Measurements from ENCODE around the gene EIF2D. TPM values are rescaled to one million over a fixed set of nuclear protein-coding genes. Genes with fewer than 3 reads are reported as not detected.
"Not testable (repeated sequence)": the region's sequence is repeated elsewhere in the genome, so short reads cannot be mapped to it uniquely, and the experiment has no call there.

EIF2D gene
- total and polyA plus RNA-seq, 2 of the 13 experiments (the other 11 are each of a cell fraction or from before 2014, with no cell fraction given) = 45.1 to 64.9 TPM

DNA sequence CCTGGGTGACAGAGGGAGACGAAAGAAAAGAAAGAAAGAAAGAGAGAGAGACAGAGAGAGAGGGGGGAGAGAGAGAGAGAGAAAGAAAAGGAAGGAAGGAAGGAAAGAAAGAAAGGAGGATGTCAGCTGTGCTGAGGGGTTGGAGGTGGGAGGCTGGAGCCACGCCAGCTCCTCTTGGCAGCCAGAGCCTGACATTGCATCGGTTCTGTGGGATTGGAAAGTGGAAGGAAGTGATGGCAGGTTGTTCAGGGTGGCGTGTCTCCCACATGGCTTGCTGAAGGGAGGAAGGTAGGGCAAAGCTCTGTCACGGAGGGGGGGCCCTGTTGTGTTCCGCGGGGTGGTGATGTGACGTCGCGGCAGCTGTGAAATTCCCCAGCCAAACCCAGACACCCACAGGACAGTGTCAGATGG is 30.7 kb downstream of the EIF2D start:
- 77% methylated on average over 10 of the region's 10 CpGs for WGBS (ENCODE audit: low lambda C conversion rate)
- ATAC-seq = no peak
- CTCF ChIA-PET (ENCODE audit: low intra/inter-chr PET ratio, low total read pairs) = no interaction called here
- H3K79me2 ChIP-seq (ENCODE audit: insufficient read depth, low read length) = no peaks in the 10 kb centered on the region
- no peaks in the 10 kb centered on the region; the same call in 1 of the 2 replicates for H4K20me1 ChIP-seq (ENCODE audit: insufficient read depth, low read length)
- H3K4me3 ChIP-seq (replicated peaks in 1 of 3; ENCODE audit: insufficient read depth in 1 of 3, low read depth in 2 of 3, low read length in 3 of 3) = no peak overlapping the region
- no peak for FAIRE-seq
- in situ Hi-C loops (cut with HindIII; ENCODE audit: extremely low pct_ligation_motif_present, low pct_unique_long_range_greater_than_20kb) (loop anchor here (5.0 kb wide), 2 partner anchors 39 to 94 kb away; no protein-coding TSS in a partner anchor), intact Hi-C loops (cut with micrococcal nuclease; ENCODE audit: unreplicated experiment) (no loop called here)
- TF ChIP-seq ARNT (IDR thresholded peaks at IDR 0.05) = no peak
- TF ChIP-seq ZNF451 (CRISPR knock-in tag; IDR thresholded peaks at IDR 0.05) = no peak
- no peak for TF ChIP-seq CEBPZ (IDR thresholded peaks at IDR 0.05; ENCODE audit: low read length)
- TF ChIP-seq, protein P1, sequence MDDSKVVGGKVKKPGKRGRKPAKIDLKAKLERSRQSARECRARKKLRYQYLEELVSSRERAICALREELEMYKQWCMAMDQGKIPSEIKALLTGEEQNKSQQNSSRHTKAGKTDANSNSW (CRISPR knock-in tag; IDR thresholded peaks at IDR 0.05; ENCODE audit: borderline replicate concordance) = no peak
- H2AFZ ChIP-seq (ENCODE audit: low read length) = no peak overlapping the region
- H3K36me3 ChIP-seq (replicated peaks in 1 of 2; ENCODE audit: control insufficient read depth in 1 of 2, insufficient read depth in 2 of 2, low read length in 2 of 2) = peaks cover 3 to 7% of the 10 kb centered on the region in 2 experiments; a peak in 1 of 5 replicates
- H3K9ac ChIP-seq (ENCODE audit: insufficient read depth, low read depth, low read length) = no peak overlapping the region
- no peak overlapping the region for H3K4me2 ChIP-seq (ENCODE audit: low read depth, low read length)
- BruUV-seq (replicated peaks) = no TSS peak
- POLR2A ChIA-PET = no interaction called here
- DNase-seq (ENCODE audit: low spot score) = no peak
- H3K27ac ChIP-seq (ENCODE audit: extremely low read length, insufficient read depth, low read length) = no peak overlapping the region
- H3K9me3 ChIP-seq (ENCODE audit: low read length) = no peaks in the 10 kb centered on the region
- no peaks in the 10 kb centered on the region for H3K27me3 ChIP-seq (ENCODE audit: control insufficient read depth in 1 of 2, insufficient read depth in 2 of 2, low read length in 2 of 2)
- no peaks in the 10 kb centered on the region for H3K4me1 ChIP-seq (ENCODE audit: insufficient read depth, low read length)

- H3K9ac ChIP-seq (ENCODE audit: insufficient read depth, low read depth, low read length); H3K4me2 ChIP-seq (ENCODE audit: low read depth, low read length); H3K4me3 ChIP-seq (replicated peaks in 1 of 3; ENCODE audit: insufficient read depth in 1 of 3, low read depth in 2 of 3, low read length in 3 of 3); H3K9me3 ChIP-seq (ENCODE audit: low read length); intact Hi-C loops (cut with micrococcal nuclease; ENCODE audit: unreplicated experiment); ATAC-seq; H2AFZ ChIP-seq (ENCODE audit: low read length); DNase-seq (ENCODE audit: low spot score); POLR2A ChIA-PET; H3K27me3 ChIP-seq (ENCODE audit: control insufficient read depth in 1 of 2, insufficient read depth in 2 of 2, low read length in 2 of 2); H3K27ac ChIP-seq (ENCODE audit: extremely low read length, insufficient read depth, low read length); CTCF ChIA-PET (ENCODE audit: low intra/inter-chr PET ratio, low total read pairs); H4K20me1 ChIP-seq (ENCODE audit: insufficient read depth, low read length); FAIRE-seq; H3K79me2 ChIP-seq (ENCODE audit: insufficient read depth, low read length); BruUV-seq (replicated peaks); H3K4me1 ChIP-seq (ENCODE audit: insufficient read depth, low read length); H3K36me3 ChIP-seq (replicated peaks in 1 of 2; ENCODE audit: control insufficient read depth in 1 of 2, insufficient read depth in 2 of 2, low read length in 2 of 2): not testable (repeated sequence)
- in situ Hi-C loops (cut with HindIII; ENCODE audit: extremely low pct_ligation_motif_present, low pct_unique_long_range_greater_than_20kb) = loop anchor here (5.0 kb wide), 2 partner anchors 39 to 94 kb away; no protein-coding TSS in a partner anchor
- WGBS (ENCODE audit: low lambda C conversion rate) = 75% methylated on average over 7 of the region's 7 CpGs
Observed at GRCh38 chr1:206581114-206581497, 31.2 kb downstream of the EIF2D start.
